ENCODE measurements around the gene BBS4. TPM values are rescaled to one million over a fixed set of nuclear protein-coding genes. Genes with fewer than 3 reads are reported as not detected.
A peak's percentile ranks its signal among the peaks of the same experiment; 100 is the strongest.

The BBS4 gene
- total and polyA plus RNA-seq, 9 of the 15 experiments (the other 6 are each of a cell fraction or from before 2014, with no cell fraction given): 25.1 to 80.7 (median 38.9) TPM

- no peak for TF ChIP-seq TFAP4 (CRISPR knock-in tag; IDR thresholded peaks at IDR 0.05; ENCODE audit: borderline replicate concordance)
- TF ChIP-seq STAT6 (CRISPR knock-in tag; IDR thresholded peaks at IDR 0.05): no peak
- no peak for TF ChIP-seq ZNF668 (CRISPR knock-in tag; IDR thresholded peaks at IDR 0.05)
- no peak for TF ChIP-seq STAG1 (CRISPR knock-in tag; IDR thresholded peaks at IDR 0.05; ENCODE audit: borderline replicate concordance)
- TF ChIP-seq STAT5B (CRISPR knock-in tag; IDR thresholded peaks at IDR 0.05): no peak
- no peak for TF ChIP-seq ZNF766 (CRISPR knock-in tag; conservative IDR thresholded peaks at IDR 0.05)
- TF ChIP-seq ZNF76 (CRISPR knock-in tag; IDR thresholded peaks at IDR 0.05; ENCODE audit: borderline replicate concordance): no peak
- no peak for TF ChIP-seq ZFP30 (CRISPR knock-in tag; IDR thresholded peaks at IDR 0.05; ENCODE audit: borderline replicate concordance)
- TF ChIP-seq PRMT5 (CRISPR knock-in tag; IDR thresholded peaks at IDR 0.05): no peak
- TF ChIP-seq SMC3 (conservative IDR thresholded peaks at IDR 0.05; ENCODE audit: insufficient read depth, low read depth, low read length): no peak
- no peak for TF ChIP-seq CCAR2 (IDR thresholded peaks at IDR 0.05; ENCODE audit: low read depth, low read length)
- no peak for TF ChIP-seq RBFOX2 (IDR thresholded peaks at IDR 0.05; ENCODE audit: low read depth, low read length)
- TF ChIP-seq MAX (CRISPR knock-in tag; IDR thresholded peaks at IDR 0.05): peak; percentile 70
- no peak for TF ChIP-seq FIP1L1 (IDR thresholded peaks at IDR 0.05; ENCODE audit: low read depth, low read length, poor library complexity, severe bottlenecking)
- TF ChIP-seq ZBED1 (IDR thresholded peaks at IDR 0.05): no peak
- TF ChIP-seq DPF2 (IDR thresholded peaks at IDR 0.05): no peak
- TF ChIP-seq POLR2AphosphoS5 (IDR thresholded peaks at IDR 0.05; ENCODE audit: control insufficient read depth, insufficient read depth, low read depth, low read length): no peak
- TF ChIP-seq JUNB (CRISPR knock-in tag; conservative IDR thresholded peaks at IDR 0.05): no peak
- TF ChIP-seq GTF3C2 (IDR thresholded peaks at IDR 0.05; ENCODE audit: borderline replicate concordance, extremely low read depth, insufficient read length): no peak
- TF ChIP-seq ZNF133 (CRISPR knock-in tag; IDR thresholded peaks at IDR 0.05): no peak
Observed at GRCh38 chr15:72783004-72783639, 97.1 kb downstream of the BBS4 start (continued).

Measured in K562 (cell line).